ENCODE data around the gene MYL4.
"Not testable (repeated sequence)": the region's sequence is repeated elsewhere in the genome, so short reads cannot be mapped to it uniquely, and the experiment has no call there.

The MYL4 gene

GRCh38 chr17:47221154-47221553 lies 12.0 kb downstream of the MYL4 start:
- no peak for DNase-seq (ENCODE audit: low read depth)

DNA sequence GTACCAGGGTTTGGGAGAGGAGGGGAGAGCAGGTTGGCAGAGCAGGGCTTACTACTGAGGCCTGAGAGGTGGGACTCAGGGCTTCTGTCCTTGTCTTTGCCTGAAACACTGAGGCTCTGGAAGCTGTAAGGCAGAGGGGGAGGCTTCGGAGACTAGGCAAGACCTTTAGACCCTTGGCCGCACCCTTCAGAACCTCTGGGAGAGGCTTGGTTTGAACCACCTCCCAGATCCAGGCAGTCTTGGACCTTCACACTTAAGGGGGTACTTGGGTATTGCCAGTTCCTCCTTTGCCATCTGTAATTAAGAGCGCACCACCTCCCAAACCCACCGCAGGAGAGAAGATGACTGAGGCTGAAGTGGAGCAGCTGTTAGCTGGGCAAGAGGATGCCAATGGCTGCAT lies 12.9 kb downstream of the MYL4 start:
- no peak for DNase-seq (ENCODE audit: low read depth)

GRCh38 chr17:47223007-47223406 lies 13.9 kb downstream of the MYL4 start:
- DNase-seq (ENCODE audit: low read depth), result no peak

- no peak for DNase-seq (ENCODE audit: low read depth)
These were observed 14.3 kb downstream of the MYL4 start for GRCh38 chr17:47223460-47223859.

- DNase-seq (ENCODE audit: low read depth), result not testable (repeated sequence)
These were observed 14.9 kb downstream of the MYL4 start for GRCh38 chr17:47224077-47224476.

- DNase-seq (ENCODE audit: low read depth), result no peak
These were observed 15.8 kb downstream of the MYL4 start for GRCh38 chr17:47224966-47225365.

- no peak for DNase-seq (ENCODE audit: low read depth)
These were observed 16.3 kb downstream of the MYL4 start for GRCh38 chr17:47225436-47225858.

GRCh38 chr17:47225911-47226688 lies 17.0 kb downstream of the MYL4 start:
- DNase-seq (ENCODE audit: low read depth), result no peak

DNA sequence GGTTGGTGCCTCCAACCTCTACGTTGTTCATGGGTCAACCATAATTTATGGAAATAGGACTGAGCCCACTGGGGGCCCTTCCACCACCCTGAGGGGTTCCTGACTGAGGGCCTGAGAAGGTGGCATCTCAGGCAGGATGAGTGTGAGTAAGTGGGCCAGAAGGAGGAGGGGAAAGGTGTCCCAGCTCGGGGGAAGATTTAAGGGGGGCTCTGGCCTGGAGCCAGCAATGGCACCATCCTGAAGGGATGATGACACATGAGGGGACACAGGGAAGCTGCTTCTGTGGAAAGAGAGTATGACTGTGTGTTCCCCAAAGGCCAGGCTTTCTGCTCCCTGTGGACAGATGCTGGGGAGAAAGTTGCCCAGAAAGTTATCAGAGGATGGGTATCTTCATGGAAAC lies 18.7 kb downstream of the MYL4 start:
- no peak for DNase-seq (ENCODE audit: low read depth)

DNA sequence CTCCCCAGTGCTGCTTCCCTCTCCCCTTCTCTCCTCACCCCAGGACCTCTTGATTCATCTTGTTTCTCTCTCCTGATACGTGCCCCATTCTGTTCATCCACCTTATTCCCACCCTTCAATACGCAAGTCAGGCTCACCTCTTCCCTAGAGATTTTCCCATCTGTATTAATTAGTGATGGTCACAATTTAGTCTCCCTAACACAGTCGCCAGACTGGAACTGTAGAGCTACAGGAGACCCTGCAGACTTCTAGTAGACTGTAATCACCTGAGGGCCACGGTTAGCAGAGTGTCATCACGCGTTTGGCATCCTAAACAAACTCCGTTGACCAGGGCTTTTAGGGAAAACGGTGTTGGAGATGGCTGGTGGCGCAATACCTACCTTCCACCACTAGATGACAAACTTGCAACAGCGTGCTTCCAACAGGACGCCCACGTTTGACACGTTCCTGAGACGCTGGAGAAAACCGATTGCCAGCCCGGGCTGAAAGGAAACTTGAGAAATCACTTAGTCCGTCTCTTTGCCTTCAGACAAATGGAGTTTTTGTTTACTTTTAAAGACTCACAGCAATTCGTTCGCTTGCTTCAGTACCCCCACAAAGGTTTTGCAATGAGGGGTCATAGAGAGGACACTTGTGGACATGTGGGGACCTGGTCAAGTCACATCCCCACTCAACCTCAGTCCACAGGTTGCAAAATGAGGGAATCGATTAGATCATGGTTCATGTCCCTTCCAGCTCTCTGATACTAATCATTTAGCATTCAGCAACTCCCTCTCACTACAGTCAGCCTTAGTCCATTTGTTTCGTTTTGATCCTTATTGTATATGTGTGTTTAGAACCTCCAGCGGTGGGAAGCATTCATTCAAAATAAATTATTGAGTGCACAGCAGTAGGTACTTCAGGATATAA lies 20.6 kb downstream of the MYL4 start:
- peak; percentile 35 for DNase-seq (ENCODE audit: low read depth)

DNA sequence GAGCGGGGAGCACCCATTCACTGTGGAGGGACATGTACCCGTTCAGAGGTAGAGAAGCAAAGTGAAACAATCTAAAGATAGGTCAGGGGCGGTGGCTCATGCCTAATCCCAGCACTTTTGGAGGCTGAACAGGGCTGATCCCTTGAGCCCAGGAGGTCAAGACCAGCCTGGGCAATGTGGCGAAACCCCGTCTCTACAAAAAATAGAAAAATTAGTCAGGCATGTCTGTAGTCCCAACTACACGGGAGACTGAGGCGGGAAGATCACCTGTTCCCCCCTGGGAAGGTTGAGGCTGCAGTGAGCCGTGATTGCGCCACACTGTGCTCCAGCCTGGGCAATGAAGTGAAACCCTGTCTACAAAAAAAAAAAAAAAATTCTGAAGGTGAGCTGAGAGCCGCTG lies 21.7 kb downstream of the MYL4 start:
- no peak for DNase-seq (ENCODE audit: low read depth)

DNA sequence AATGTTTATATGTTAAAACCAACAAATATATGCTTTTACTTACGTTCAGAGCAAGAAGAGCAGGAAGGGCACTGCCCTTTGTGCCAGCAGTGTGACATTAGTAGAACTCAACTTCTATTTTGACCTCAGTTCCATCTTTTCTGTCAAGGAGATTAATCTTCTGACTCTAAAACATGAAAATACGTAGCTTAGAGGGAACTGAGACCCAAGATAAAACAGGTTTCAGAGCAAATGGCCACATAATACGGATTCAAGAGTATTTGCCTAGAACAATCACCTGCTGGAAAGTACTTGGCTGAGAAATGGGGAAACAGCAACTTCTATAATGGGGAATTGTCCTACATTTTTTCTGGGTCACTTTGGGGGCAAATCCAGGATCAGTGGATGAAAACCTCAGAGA lies 22.2 kb downstream of the MYL4 start:
- no peak for DNase-seq (ENCODE audit: low read depth)

DNA sequence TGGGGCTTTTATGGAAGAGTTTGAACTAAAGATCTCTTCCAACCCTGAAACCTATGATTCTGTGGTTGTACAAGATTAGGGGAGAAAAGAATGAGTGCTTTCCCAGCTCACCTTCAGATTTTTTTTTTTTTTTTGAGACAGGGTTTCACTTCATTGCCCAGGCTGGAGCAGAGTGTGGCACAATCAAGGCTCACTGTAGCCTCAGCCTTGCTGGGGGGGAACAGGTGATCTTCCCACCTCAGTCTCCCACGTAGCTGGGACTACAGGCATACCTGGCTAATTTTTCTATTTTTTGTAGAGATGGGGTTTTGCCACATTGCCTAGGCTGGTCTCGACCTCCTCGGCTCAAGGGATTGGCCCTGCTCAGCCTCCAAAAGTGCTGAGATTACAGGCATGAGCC lies 22.7 kb downstream of the MYL4 start:
- DNase-seq (ENCODE audit: low read depth), result no peak

DNA sequence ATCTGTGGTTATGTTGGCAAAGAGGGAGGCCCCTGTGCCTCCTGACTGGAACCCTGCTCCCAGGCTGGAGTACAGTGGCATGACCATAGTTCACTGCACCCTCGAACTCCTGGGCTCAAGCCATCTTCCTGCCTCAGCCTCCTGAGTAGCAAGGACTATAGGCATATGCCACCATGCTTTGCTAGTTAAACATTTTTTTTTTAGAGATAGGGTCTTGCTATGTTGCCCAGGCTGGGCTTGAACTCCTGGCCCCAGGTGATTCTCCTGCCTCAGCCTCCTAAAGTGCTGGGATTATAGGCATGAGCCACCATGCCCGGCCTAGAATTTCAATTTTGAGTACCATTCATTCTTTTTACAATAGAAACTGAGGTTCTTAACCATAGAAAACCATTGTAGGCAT lies 23.3 kb downstream of the MYL4 start:
- DNase-seq (ENCODE audit: low read depth), result no peak

DNA sequence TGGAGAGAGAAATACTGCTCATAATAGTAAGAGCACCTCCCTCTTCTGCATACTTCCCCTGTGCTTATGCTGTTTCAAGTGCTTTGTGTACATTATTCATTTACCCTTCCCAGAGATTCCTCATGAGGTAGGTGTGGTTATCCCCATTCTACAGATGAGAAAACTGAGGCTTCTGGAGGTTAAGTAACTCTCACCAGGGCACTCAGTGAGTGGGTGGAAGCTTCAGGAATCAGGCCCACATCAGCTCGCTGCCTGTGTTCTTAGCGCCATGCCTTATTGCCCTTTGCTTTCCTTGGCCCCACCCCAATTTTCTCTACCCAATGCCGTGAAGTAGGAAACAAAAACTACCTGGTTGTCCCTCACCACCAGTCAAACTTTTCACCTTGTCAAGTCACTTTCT lies 26.4 kb downstream of the MYL4 start:
- DNase-seq (ENCODE audit: low read depth), result no peak

- DNase-seq (ENCODE audit: low read depth), result no peak
These were observed 26.8 kb downstream of the MYL4 start for GRCh38 chr17:47235923-47236322.

DNA sequence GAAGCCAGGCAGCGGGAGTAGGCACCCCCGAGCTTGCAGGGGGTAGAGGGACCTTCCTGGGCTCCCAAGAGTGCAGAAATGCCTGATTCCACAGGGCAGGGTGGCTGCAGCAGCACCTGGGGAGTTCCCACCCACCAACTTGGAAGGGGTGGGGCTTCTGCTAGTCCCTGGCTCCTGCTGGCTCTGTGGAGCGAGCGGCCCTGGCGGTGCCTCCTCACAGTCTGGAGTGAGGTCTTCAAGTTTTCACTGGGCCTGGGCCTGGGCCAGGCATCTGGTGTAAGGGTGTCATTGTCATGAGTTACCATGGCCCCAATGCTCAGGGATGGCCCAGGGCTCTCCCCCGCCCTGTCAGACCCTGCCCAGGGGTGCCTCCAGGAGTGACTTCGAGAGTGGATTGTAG lies 28.7 kb downstream of the MYL4 start:
- no peak for DNase-seq (ENCODE audit: low read depth)

GRCh38 chr17:47238321-47239010 lies 29.3 kb downstream of the MYL4 start:
- DNase-seq (ENCODE audit: low read depth), result no peak

- no peak for DNase-seq (ENCODE audit: low read depth)
These were observed 30.4 kb downstream of the MYL4 start for GRCh38 chr17:47239619-47239966.

DNA sequence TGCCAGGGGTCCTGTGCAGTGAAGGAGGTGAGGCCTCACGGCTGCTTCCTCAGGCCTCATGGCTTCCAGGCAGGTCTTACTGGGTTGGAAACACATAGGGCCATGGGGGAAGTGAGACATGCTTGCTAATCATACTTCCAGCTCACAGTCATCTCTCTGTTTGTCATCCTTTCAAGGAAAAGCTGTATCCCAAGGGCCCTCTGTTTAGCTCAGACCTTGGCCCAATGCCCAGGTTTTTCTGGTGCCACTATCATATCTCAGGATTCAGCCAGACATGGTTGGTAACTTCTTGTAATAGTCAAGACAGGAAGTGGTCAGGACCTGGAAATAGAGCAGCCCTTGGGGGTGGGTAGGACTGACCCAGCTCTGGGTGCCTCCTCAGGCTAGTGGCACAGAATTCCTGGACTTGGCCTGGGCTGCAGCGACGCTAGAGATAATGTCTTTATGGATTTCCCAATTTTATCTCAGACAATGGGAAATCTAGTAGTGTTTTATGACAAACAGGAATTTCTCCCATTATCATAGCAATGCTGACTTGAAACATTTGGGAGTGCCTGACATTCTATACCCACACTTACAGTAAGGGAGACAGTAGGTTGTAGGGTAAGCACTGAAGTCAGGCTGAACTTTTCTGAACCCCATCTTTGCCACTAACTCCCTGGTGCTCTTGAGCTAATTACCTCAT lies 31.0 kb downstream of the MYL4 start:
- no peak for DNase-seq (ENCODE audit: low read depth)

- DNase-seq (ENCODE audit: low read depth), result no peak
These were observed 31.7 kb downstream of the MYL4 start for GRCh38 chr17:47240806-47241205.

DNA sequence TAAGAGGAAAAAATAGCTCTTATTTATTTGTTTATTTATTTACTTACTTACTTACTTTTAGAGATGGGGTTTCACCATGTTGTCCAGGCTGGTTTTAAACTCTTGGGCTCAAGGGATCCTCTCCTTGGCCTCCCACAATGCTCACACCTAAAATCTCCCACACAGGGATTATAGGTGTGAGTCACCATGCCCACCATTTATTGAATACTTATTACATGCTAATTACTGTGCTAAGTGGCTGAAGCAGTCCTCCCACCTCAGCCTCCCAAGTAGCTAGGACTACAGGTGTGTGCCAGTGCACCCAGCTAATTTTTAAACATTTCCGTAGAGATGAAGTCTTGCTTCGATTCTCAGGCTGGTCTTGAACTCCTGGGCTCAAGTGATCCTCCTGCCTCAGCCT lies 33.5 kb downstream of the MYL4 start:
- no peak for DNase-seq (ENCODE audit: low read depth)
